ENCODE measurements around the gene IGFBP4. TPM values are rescaled to one million over a fixed set of nuclear protein-coding genes. Genes with fewer than 3 reads are reported as not detected.

IGFBP4 gene
- total and polyA plus RNA-seq, 2 donors (not counting 1 experiment from before 2014, with no cell fraction given) = 4.6 to 31.3 TPM

DNA sequence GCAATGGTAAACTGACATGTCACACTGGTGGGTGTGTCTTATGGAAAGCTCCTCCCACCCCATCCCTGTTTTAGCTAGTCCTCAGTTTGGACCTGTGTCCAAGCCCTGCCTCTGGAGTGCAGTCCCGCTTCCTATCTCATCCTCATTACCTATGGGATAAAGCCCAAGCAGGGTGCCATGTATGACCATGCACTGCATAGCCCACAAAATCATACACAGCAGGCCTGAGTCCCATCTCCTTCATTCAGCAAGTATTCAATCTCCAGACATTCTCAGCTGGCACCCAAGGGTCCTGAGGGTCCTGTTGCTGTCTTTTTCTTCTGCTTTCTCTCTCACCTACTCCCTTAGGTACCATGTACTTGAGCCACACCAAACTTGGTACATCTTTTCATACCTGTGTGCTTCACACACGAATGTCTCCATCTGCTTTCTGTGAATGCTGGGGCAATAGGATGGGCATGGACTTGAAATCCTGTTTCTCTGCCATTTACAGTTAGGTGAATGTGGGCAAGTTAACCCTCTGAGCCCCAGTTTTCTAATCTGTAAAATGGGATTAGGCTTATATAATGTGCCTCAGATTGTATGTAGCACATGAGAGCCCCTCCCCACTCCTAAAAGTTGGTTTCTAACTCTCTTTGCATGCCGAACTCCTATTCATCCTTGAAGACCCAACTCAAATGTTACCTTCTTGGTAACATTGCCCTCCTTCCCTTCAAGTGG, 29.6 kb downstream of the IGFBP4 start:
- peaks cover 4% of the 10 kb centered on the region for H3K4me1 Mint-ChIP-seq
- TF ChIP-seq, protein P1, sequence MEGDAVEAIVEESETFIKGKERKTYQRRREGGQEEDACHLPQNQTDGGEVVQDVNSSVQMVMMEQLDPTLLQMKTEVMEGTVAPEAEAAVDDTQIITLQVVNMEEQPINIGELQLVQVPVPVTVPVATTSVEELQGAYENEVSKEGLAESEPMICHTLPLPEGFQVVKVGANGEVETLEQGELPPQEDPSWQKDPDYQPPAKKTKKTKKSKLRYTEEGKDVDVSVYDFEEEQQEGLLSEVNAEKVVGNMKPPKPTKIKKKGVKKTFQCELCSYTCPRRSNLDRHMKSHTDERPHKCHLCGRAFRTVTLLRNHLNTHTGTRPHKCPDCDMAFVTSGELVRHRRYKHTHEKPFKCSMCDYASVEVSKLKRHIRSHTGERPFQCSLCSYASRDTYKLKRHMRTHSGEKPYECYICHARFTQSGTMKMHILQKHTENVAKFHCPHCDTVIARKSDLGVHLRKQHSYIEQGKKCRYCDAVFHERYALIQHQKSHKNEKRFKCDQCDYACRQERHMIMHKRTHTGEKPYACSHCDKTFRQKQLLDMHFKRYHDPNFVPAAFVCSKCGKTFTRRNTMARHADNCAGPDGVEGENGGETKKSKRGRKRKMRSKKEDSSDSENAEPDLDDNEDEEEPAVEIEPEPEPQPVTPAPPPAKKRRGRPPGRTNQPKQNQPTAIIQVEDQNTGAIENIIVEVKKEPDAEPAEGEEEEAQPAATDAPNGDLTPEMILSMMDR (IDR thresholded peaks at IDR 0.05) = no peak
- no peak for TF ChIP-seq EZH2 (IDR thresholded peaks at IDR 0.05; ENCODE audit: borderline replicate concordance, insufficient read depth, low read depth, low read length, poor library complexity, severe bottlenecking)
- H3K9me3 Mint-ChIP-seq (ENCODE audit: insufficient read depth) = no peaks in the 10 kb centered on the region
- no peak for ATAC-seq (ENCODE audit: low read depth)
- Histone ChIP-seq H3K36me3 (replicated peaks in 1 of 2; ENCODE audit: control extremely low read depth in 1 of 2, control insufficient read depth in 1 of 2, extremely low read depth in 1 of 2, insufficient read depth in 2 of 2, low read length in 1 of 2) (no peaks in the 10 kb centered on the region), H3K4me2 (replicated peaks; ENCODE audit: low read depth, low read length, poor library complexity, severe bottlenecking) (no peak overlapping the region), H3K27ac (ENCODE audit: low read length in 2 of 2) (no peak overlapping the region), H4K20me1 (ENCODE audit: control insufficient read depth, insufficient read depth, low read length, poor library complexity, severe bottlenecking) (no peaks in the 10 kb centered on the region), H3K9ac (ENCODE audit: low read length) (no peak overlapping the region), H3K4me3 (ENCODE audit: control extremely low read depth in 1 of 5, extremely low read depth in 1 of 5, insufficient read depth in 1 of 5, low read depth in 2 of 5, low read length in 4 of 5) (no peak overlapping the region), H2AFZ (ENCODE audit: insufficient read depth, low read depth, low read length, poor library complexity, severe bottlenecking) (no peak overlapping the region), H3K79me2 (ENCODE audit: control insufficient read depth, insufficient read depth, low read length) (no peaks in the 10 kb centered on the region), H3K27me3 (replicated peaks in 1 of 4; ENCODE audit: control extremely low read depth in 1 of 4, control insufficient read depth in 3 of 4, insufficient read depth in 4 of 4, low read length in 3 of 4) (peaks cover 0 to 4% (median 1%) of the 10 kb centered on the region in 4 experiments), H3K9me3 (ENCODE audit: control extremely low read depth in 1 of 3, control insufficient read depth in 2 of 3, insufficient read depth in 1 of 3, low read length in 2 of 3) (peaks cover 0 to 8% (median 0%) of the 10 kb centered on the region in 3 donors), H3K4me1 (ENCODE audit: control insufficient read depth in 2 of 2, insufficient read depth in 2 of 2, low read length in 2 of 2) (peaks cover 10 to 15% of the 10 kb centered on the region in 2 donors)
- ChIA-PET POLR2A (no interaction called here), CTCF (interaction anchor here (1.0 to 2.0 kb wide), 2 partner anchors 21 to 60 kb away, joined by 3 to 9 read pairs; no protein-coding TSS in a partner anchor)
- 89% methylated on average over 2 of the region's 3 CpGs for WGBS (ENCODE audit: insufficient coverage)
- no peak overlapping the region for H3K27ac Mint-ChIP-seq
- intact Hi-C loops (cut with micrococcal nuclease) = no loop called here
- H3K27me3 Mint-ChIP-seq = no peaks in the 10 kb centered on the region
- no peak for DNase-seq
- H3K4me3 Mint-ChIP-seq = no peak overlapping the region
